GM12801 (cell line): Measurements from ENCODE around the gene GP9.

Source experiments
- TF ChIP-seq, protein P1 (sequence below): IDR thresholded peaks from one replicate; pipeline ENCODE4 v1.5.1; 2011; ENCODE audit warnings: control low read depth; ENCODE audit not compliant: insufficient read length; ENCODE audit errors: extremely low read depth

GP9 gene

DNA sequence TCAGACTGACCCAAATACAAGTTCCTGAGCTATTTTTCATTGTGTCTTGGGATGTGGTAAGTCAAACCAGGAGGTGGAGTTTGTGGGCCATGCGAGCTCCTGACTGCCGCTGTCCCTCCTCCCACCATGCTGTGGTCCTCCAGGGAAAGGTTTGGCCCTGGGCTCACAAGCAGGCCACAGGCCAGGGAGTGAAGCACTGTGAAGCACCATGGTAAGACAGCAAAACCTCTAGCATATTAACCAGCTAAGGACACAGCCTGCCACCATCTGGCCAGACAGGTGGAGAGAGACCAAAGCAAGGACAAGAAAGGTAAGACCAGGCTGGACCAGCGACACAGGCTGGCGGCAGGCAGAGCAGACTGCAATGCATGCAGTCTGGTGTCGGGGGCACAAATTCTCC is 45.7 kb downstream of the GP9 start:
- TF ChIP-seq, protein P1, sequence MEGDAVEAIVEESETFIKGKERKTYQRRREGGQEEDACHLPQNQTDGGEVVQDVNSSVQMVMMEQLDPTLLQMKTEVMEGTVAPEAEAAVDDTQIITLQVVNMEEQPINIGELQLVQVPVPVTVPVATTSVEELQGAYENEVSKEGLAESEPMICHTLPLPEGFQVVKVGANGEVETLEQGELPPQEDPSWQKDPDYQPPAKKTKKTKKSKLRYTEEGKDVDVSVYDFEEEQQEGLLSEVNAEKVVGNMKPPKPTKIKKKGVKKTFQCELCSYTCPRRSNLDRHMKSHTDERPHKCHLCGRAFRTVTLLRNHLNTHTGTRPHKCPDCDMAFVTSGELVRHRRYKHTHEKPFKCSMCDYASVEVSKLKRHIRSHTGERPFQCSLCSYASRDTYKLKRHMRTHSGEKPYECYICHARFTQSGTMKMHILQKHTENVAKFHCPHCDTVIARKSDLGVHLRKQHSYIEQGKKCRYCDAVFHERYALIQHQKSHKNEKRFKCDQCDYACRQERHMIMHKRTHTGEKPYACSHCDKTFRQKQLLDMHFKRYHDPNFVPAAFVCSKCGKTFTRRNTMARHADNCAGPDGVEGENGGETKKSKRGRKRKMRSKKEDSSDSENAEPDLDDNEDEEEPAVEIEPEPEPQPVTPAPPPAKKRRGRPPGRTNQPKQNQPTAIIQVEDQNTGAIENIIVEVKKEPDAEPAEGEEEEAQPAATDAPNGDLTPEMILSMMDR = no peak

DNA sequence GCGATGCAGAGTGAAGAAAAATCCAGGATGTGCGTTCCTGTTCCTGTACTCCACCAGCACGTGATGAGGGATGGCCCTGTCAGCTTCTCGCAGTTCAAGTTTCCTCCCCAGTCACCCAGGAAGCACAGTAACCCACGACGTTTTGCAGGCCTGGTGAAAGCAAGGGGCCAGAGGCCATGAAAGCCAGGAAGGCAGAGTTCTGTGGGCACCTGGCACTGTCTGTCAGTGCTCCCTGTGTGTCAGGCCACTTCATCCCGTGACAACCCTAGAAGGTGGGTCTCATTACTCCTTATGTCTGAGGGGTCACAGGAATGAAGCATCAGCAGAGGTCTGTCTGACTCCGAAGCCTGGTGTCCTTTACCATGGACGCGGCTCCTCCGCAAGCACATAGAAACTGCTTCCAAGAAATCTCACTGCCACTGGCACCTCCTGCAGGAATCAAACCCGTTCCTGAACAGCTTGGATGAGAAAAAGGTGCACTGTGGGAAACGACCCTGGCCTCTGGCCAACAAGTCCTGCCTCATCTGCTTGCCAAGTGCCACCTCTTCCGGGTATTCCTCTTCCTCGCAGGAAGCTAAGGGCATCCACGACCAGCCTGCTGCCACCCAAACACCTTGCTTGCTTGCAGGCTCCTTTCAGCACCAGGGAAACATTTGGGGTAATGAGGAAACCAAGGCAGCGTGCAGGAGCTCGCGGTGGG is 46.4 kb downstream of the GP9 start:
- TF ChIP-seq, protein P1 = no peak

DNA sequence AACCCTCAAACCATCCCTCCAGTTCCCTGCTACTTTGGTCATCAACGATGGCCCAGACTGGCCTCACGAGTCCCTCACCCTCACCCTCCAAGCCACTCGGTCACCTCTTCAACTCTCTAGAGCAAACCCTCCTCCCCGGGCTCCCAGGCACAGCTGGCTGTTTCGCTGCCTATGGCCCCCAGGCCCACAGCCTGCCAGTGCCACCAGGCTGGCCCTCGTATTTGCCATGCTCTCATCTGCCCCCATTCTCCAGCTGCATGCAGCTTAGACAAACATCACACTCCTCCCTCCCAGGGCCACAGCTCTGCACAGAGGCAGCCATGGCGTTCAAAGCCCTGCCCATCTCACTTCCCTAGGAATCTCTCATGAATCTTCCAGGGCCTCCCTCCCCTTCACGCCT is 47.2 kb downstream of the GP9 start:
- TF ChIP-seq, protein P1 = no peak
